ENCODE measurements around the gene PROZ. TPM values are rescaled to one million over a fixed set of nuclear protein-coding genes. Genes with fewer than 3 reads are reported as not detected.

The PROZ gene
- total and polyA plus RNA-seq, 2 of the 13 experiments (the other 11 are each of a cell fraction or from before 2014, with no cell fraction given), result 5.6 to 22.5 TPM

GRCh38 chr13:113183450-113184129 is 25.1 kb downstream of the PROZ start (continued):
- TF ChIP-seq, protein P1, sequence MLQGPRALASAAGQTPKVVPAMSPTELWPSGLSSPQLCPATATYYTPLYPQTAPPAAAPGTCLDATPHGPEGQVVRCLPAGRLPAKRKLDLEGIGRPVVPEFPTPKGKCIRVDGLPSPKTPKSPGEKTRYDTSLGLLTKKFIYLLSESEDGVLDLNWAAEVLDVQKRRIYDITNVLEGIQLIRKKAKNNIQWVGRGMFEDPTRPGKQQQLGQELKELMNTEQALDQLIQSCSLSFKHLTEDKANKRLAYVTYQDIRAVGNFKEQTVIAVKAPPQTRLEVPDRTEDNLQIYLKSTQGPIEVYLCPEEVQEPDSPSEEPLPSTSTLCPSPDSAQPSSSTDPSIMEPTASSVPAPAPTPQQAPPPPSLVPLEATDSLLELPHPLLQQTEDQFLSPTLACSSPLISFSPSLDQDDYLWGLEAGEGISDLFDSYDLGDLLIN (CRISPR knock-in tag; IDR thresholded peaks at IDR 0.05; ENCODE audit: borderline replicate concordance), result no peak
- no peak for TF ChIP-seq SP140L (CRISPR knock-in tag; IDR thresholded peaks at IDR 0.05; ENCODE audit: borderline replicate concordance)
- TF ChIP-seq FOXJ3 (CRISPR knock-in tag; IDR thresholded peaks at IDR 0.05; ENCODE audit: borderline replicate concordance), result peak; percentile 69; the same call in 1 of the 2 replicates
- peak; percentile 17 for TF ChIP-seq PHF5A (CRISPR knock-in tag; IDR thresholded peaks at IDR 0.05; ENCODE audit: low read depth, unreplicated experiment)
- no peak for TF ChIP-seq TBP (CRISPR knock-in tag; IDR thresholded peaks at IDR 0.05)
- no peak for TF ChIP-seq RFXAP (CRISPR knock-in tag; IDR thresholded peaks at IDR 0.05; ENCODE audit: borderline replicate concordance)
- TF ChIP-seq CEBPB (IDR thresholded peaks at IDR 0.05; ENCODE audit: borderline replicate concordance, low read depth, low read length), result peak; percentile 81; the same call in 1 of the 2 replicates
- no peak for TF ChIP-seq ZNF260 (CRISPR knock-in tag; IDR thresholded peaks at IDR 0.05; ENCODE audit: borderline replicate concordance, low read depth)
- TF ChIP-seq NR2F6 (IDR thresholded peaks at IDR 0.05), result peak; percentile 64
- peak; percentile 54 for TF ChIP-seq NR2F6 (CRISPR knock-in tag; IDR thresholded peaks at IDR 0.05)
- TF ChIP-seq CCAR2 (optimal IDR thresholded peaks at IDR 0.05; ENCODE audit: low read depth, low read length), result no peak
- no peak for TF ChIP-seq ZNF10 (CRISPR knock-in tag; IDR thresholded peaks at IDR 0.05; ENCODE audit: borderline replicate concordance, low read depth)
- TF ChIP-seq SOX5 (CRISPR knock-in tag; IDR thresholded peaks at IDR 0.05; ENCODE audit: borderline replicate concordance), result peak; percentile 95
- peak; percentile 33; the same call in 1 of the 2 replicates for TF ChIP-seq SNAPC2 (CRISPR knock-in tag; IDR thresholded peaks at IDR 0.05)
- no peak for TF ChIP-seq HOXD1 (CRISPR knock-in tag; IDR thresholded peaks at IDR 0.05)
- TF ChIP-seq SIN3B (IDR thresholded peaks at IDR 0.05; ENCODE audit: low read length), result no peak
- TF ChIP-seq ZNF563 (CRISPR knock-in tag; IDR thresholded peaks at IDR 0.05), result 0 out of 2 replicates have a peak, but pooled peaks have one; percentile 41
- peak; percentile 50; the same call in 1 of the 2 replicates for TF ChIP-seq ELF4 (CRISPR knock-in tag; IDR thresholded peaks at IDR 0.05; ENCODE audit: borderline replicate concordance)
- no peak for TF ChIP-seq CHCHD3 (CRISPR knock-in tag; IDR thresholded peaks at IDR 0.05)
- TF ChIP-seq GZF1 (CRISPR knock-in tag; IDR thresholded peaks at IDR 0.05), result no peak
- TF ChIP-seq, protein P2, sequence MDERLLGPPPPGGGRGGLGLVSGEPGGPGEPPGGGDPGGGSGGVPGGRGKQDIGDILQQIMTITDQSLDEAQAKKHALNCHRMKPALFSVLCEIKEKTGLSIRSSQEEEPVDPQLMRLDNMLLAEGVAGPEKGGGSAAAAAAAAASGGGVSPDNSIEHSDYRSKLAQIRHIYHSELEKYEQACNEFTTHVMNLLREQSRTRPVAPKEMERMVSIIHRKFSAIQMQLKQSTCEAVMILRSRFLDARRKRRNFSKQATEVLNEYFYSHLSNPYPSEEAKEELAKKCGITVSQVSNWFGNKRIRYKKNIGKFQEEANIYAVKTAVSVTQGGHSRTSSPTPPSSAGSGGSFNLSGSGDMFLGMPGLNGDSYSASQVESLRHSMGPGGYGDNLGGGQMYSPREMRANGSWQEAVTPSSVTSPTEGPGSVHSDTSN (CRISPR knock-in tag; IDR thresholded peaks at IDR 0.05), result no peak
- no peak for TF ChIP-seq MTERF4 (CRISPR knock-in tag; IDR thresholded peaks at IDR 0.05)
- TF ChIP-seq KDM1A (CRISPR knock-in tag; IDR thresholded peaks at IDR 0.05), result no peak
- TF ChIP-seq ZFP91 (CRISPR knock-in tag; IDR thresholded peaks at IDR 0.05; ENCODE audit: borderline replicate concordance), result no peak
- TF ChIP-seq MXI1 (IDR thresholded peaks at IDR 0.05; ENCODE audit: borderline replicate concordance, low read depth, low read length), result peak; percentile 66; the same call in 2 of the 3 replicates
- no peak for TF ChIP-seq NRL (CRISPR knock-in tag; IDR thresholded peaks at IDR 0.05; ENCODE audit: borderline replicate concordance)
- TF ChIP-seq ZNF350 (CRISPR knock-in tag; IDR thresholded peaks at IDR 0.05; ENCODE audit: borderline replicate concordance, low read depth), result peak; percentile 32; the same call in 1 of the 2 replicates

Measured in HepG2 (cell line).